ENCODE results near the gene AKAP1. TPM values are rescaled to one million over a fixed set of nuclear protein-coding genes. Genes with fewer than 3 reads are reported as not detected.

The AKAP1 gene
- polyA plus RNA-seq, 2 of the 4 experiments (the other 2 are of a cell fraction) = 45.8 to 48.0 TPM

DNA sequence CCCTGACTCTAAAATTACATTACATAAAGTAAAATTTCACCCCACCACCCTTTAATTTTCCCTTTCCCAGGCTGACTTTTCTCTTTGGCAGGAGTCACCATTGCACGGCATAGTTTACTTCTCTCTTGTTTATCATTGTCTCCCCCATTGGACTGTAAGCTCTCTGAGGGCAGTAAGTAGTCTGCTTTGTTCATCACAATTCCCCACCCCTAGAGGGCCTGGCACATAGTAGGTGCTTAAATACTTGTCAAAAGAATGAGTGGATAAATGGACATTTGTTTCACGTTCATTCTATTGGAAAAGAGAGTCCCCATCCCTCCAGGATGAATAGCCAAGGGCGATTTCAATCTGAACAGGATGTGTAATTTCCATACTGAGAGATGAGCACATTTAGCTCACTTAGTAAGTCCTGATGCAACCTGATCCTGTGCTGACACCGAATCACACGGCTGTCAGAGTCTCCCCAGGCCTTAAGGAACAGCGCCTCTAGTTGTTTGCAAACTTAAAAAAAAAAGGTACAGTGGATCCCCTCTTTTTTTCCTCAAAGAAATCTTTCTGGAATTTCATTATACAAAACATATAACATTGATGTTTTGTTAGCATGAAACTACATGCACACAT is 54.0 kb downstream of the AKAP1 start:
- no peak overlapping the region for H3K4me2 ChIP-seq
- H3K9me3 ChIP-seq = no peaks in the 10 kb centered on the region
- ATAC-seq = no peak
- DNase-seq (ENCODE audit: low read depth in 1 of 2, low spot score in 1 of 2) = peak in 1 of 2 experiments; percentile 19
- POLR2A ChIA-PET = no interaction called here
- no peak for FAIRE-seq
- CTCF ChIA-PET = interaction anchor here (0.9 to 5.4 kb wide), 7 partner anchors 9 to 694 kb away, joined by 3 to 30 read pairs (median 3); no protein-coding TSS in a partner anchor
- 54% methylated on average over 6 of the region's 6 CpGs for WGBS (ENCODE audit: missing lambda C conversion rate)
- H3K4me1 ChIP-seq = no peaks in the 10 kb centered on the region
- no peak for TF ChIP-seq CBX8 (IDR thresholded peaks at IDR 0.05)
- TF ChIP-seq, protein P1, sequence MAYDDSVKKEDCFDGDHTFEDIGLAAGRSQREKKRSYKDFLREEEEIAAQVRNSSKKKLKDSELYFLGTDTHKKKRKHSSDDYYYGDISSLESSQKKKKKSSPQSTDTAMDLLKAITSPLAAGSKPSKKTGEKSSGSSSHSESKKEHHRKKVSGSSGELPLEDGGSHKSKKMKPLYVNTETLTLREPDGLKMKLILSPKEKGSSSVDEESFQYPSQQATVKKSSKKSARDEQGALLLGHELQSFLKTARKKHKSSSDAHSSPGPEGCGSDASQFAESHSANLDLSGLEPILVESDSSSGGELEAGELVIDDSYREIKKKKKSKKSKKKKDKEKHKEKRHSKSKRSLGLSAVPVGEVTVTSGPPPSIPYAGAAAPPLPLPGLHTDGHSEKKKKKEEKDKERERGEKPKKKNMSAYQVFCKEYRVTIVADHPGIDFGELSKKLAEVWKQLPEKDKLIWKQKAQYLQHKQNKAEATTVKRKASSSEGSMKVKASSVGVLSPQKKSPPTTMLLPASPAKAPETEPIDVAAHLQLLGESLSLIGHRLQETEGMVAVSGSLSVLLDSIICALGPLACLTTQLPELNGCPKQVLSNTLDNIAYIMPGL (CRISPR knock-in tag; IDR thresholded peaks at IDR 0.05; ENCODE audit: borderline replicate concordance) = no peak
- TF ChIP-seq, protein P2, sequence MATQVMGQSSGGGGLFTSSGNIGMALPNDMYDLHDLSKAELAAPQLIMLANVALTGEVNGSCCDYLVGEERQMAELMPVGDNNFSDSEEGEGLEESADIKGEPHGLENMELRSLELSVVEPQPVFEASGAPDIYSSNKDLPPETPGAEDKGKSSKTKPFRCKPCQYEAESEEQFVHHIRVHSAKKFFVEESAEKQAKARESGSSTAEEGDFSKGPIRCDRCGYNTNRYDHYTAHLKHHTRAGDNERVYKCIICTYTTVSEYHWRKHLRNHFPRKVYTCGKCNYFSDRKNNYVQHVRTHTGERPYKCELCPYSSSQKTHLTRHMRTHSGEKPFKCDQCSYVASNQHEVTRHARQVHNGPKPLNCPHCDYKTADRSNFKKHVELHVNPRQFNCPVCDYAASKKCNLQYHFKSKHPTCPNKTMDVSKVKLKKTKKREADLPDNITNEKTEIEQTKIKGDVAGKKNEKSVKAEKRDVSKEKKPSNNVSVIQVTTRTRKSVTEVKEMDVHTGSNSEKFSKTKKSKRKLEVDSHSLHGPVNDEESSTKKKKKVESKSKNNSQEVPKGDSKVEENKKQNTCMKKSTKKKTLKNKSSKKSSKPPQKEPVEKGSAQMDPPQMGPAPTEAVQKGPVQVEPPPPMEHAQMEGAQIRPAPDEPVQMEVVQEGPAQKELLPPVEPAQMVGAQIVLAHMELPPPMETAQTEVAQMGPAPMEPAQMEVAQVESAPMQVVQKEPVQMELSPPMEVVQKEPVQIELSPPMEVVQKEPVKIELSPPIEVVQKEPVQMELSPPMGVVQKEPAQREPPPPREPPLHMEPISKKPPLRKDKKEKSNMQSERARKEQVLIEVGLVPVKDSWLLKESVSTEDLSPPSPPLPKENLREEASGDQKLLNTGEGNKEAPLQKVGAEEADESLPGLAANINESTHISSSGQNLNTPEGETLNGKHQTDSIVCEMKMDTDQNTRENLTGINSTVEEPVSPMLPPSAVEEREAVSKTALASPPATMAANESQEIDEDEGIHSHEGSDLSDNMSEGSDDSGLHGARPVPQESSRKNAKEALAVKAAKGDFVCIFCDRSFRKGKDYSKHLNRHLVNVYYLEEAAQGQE (IDR thresholded peaks at IDR 0.05) = no peak
- TF ChIP-seq, protein P3, sequence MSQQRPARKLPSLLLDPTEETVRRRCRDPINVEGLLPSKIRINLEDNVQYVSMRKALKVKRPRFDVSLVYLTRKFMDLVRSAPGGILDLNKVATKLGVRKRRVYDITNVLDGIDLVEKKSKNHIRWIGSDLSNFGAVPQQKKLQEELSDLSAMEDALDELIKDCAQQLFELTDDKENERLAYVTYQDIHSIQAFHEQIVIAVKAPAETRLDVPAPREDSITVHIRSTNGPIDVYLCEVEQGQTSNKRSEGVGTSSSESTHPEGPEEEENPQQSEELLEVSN (IDR thresholded peaks at IDR 0.05; ENCODE audit: borderline replicate concordance, low read depth) = no peak
- TF ChIP-seq CHD2 (IDR thresholded peaks at IDR 0.05; ENCODE audit: low read length, partially characterized antibody) = no peak
- TF ChIP-seq TP53 (CRISPR knock-in tag; IDR thresholded peaks at IDR 0.05) = no peak
- TF ChIP-seq NR3C1 (IDR thresholded peaks at IDR 0.05) = no peak
- no peak for TF ChIP-seq NPAS2 (CRISPR knock-in tag; IDR thresholded peaks at IDR 0.05; ENCODE audit: borderline replicate concordance)
- no peak for TF ChIP-seq SREBF2 (IDR thresholded peaks at IDR 0.05)
- no peak for TF ChIP-seq MAFK (IDR thresholded peaks at IDR 0.05; ENCODE audit: partially characterized antibody)
- no peak for TF ChIP-seq RARB (CRISPR knock-in tag; IDR thresholded peaks at IDR 0.05)
- no peak for TF ChIP-seq CEBPB (IDR thresholded peaks at IDR 0.05)
- no peak for TF ChIP-seq FOSB (CRISPR knock-in tag; IDR thresholded peaks at IDR 0.05)
- no peak overlapping the region for H3K4me3 ChIP-seq
- H3K27ac ChIP-seq = no peak overlapping the region

DNA sequence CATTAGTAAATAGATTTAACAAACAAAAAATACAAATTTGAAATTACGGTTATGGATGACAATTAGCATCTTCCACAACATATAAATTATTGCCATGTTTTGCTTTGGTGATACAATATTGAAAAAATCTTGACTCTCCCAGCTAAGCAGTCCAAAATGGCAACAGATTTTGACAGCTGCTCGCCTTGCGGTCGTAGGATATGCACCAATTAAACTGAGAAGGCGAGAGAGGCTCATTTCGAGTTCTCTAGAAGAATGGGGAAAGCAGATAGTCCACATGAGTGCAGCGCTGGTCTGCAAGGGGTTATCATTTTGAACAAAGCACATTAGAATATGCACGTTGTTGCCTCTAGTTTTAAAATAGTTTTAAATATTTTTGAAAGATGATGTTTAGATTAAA is 55.3 kb downstream of the AKAP1 start:
- ChIA-PET CTCF (interaction anchor here (1.3 to 1.5 kb wide), 3 partner anchors 8 to 607 kb away, joined by 3 to 4 read pairs (median 4); no protein-coding TSS in a partner anchor), POLR2A (no interaction called here)
- 76% methylated on average over 8 of the region's 8 CpGs for WGBS (ENCODE audit: missing lambda C conversion rate)
- Histone ChIP-seq H3K4me3 (no peak overlapping the region), H3K27ac (no peak overlapping the region), H3K4me1 (no peaks in the 10 kb centered on the region), H3K9me3 (no peaks in the 10 kb centered on the region), H3K4me2 (no peak overlapping the region)
- DNase-seq (ENCODE audit: low read depth in 1 of 2, low spot score in 1 of 2) (no peak), FAIRE-seq (no peak), ATAC-seq (no peak)
- no peak for TF ChIP-seq JUN (IDR thresholded peaks at IDR 0.05)
- TF ChIP-seq, protein P4, sequence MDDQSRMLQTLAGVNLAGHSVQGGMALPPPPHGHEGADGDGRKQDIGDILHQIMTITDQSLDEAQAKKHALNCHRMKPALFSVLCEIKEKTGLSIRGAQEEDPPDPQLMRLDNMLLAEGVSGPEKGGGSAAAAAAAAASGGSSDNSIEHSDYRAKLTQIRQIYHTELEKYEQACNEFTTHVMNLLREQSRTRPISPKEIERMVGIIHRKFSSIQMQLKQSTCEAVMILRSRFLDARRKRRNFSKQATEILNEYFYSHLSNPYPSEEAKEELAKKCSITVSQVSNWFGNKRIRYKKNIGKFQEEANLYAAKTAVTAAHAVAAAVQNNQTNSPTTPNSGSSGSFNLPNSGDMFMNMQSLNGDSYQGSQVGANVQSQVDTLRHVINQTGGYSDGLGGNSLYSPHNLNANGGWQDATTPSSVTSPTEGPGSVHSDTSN (IDR thresholded peaks at IDR 0.05) = no peak
- no peak for TF ChIP-seq HOXB13 (CRISPR knock-in tag; IDR thresholded peaks at IDR 0.05; ENCODE audit: low read depth)
- TF ChIP-seq CBX2 (IDR thresholded peaks at IDR 0.05; ENCODE audit: borderline replicate concordance, low read depth) = no peak
- no peak for TF ChIP-seq FOXS1 (CRISPR knock-in tag; IDR thresholded peaks at IDR 0.05)
- TF ChIP-seq, protein P1 (CRISPR knock-in tag; IDR thresholded peaks at IDR 0.05; ENCODE audit: borderline replicate concordance) = no peak
- TF ChIP-seq PHF8 (IDR thresholded peaks at IDR 0.05; ENCODE audit: borderline replicate concordance, low read depth) = no peak
- no peak for TF ChIP-seq CBX8 (IDR thresholded peaks at IDR 0.05)
- no peak for TF ChIP-seq MAFK (IDR thresholded peaks at IDR 0.05; ENCODE audit: partially characterized antibody)
- no peak for TF ChIP-seq BHLHE40 (IDR thresholded peaks at IDR 0.05; ENCODE audit: low read depth, low read length)
- TF ChIP-seq, protein P5, sequence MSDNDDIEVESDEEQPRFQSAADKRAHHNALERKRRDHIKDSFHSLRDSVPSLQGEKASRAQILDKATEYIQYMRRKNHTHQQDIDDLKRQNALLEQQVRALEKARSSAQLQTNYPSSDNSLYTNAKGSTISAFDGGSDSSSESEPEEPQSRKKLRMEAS (IDR thresholded peaks at IDR 0.05) = no peak
- no peak for TF ChIP-seq NR3C1 (IDR thresholded peaks at IDR 0.05)
- no peak for TF ChIP-seq MYC (IDR thresholded peaks at IDR 0.05; ENCODE audit: borderline replicate concordance, low read length)
- TF ChIP-seq CEBPB (IDR thresholded peaks at IDR 0.05) = no peak
- TF ChIP-seq POLR2A (IDR thresholded peaks at IDR 0.05; ENCODE audit: low read length) = no peak
- no peak for TF ChIP-seq CHD2 (IDR thresholded peaks at IDR 0.05; ENCODE audit: low read length, partially characterized antibody)
- TF ChIP-seq TFCP2L1 (CRISPR knock-in tag; IDR thresholded peaks at IDR 0.05) = no peak
- TF ChIP-seq POLR2AphosphoS2 (conservative IDR thresholded peaks at IDR 0.05; ENCODE audit: low read length) = no peak
- TF ChIP-seq, protein P6, sequence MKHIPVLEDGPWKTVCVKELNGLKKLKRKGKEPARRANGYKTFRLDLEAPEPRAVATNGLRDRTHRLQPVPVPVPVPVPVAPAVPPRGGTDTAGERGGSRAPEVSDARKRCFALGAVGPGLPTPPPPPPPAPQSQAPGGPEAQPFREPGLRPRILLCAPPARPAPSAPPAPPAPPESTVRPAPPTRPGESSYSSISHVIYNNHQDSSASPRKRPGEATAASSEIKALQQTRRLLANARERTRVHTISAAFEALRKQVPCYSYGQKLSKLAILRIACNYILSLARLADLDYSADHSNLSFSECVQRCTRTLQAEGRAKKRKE (CRISPR knock-in tag; IDR thresholded peaks at IDR 0.05; ENCODE audit: low read depth) = no peak
- TF ChIP-seq EP300 (IDR thresholded peaks at IDR 0.05) = no peak
